Measurements from ENCODE around the gene AWAT2. TPM values are rescaled to one million over a fixed set of nuclear protein-coding genes. Genes with fewer than 3 reads are reported as not detected.

The AWAT2 gene
- total and polyA plus RNA-seq, 2 donors (not counting 1 experiment from before 2014, with no cell fraction given) = not detected

DNA sequence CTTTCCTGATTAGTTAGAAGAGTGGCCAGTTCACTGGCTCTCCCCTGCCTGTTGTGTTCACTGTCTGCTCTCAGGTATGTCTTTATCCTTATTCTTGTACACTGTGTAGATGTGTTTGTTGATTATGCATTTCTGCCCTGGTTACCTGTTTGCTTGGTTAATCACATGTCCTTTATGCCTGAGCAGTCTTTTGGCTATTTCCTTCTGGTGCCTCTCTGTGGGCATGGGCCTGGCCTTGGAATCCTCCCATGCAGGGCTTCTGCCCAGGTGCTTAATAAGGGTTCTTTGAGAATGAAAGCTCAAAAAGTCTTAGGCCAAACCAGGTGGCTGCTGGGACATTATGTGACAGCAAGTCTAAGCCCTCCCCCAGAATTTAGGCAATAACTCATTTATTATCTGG is 39.0 kb upstream of the AWAT2 start:
- H3K27me3 Mint-ChIP-seq = no peaks in the 10 kb centered on the region
- H3K9me3 Mint-ChIP-seq (ENCODE audit: insufficient read depth) = no peaks in the 10 kb centered on the region
- Histone ChIP-seq H3K4me3 (ENCODE audit: control extremely low read depth in 1 of 5, extremely low read depth in 1 of 5, insufficient read depth in 1 of 5, low read depth in 2 of 5, low read length in 4 of 5) (no peak overlapping the region), H3K9ac (ENCODE audit: low read length) (no peak overlapping the region), H2AFZ (ENCODE audit: insufficient read depth, low read depth, low read length, poor library complexity, severe bottlenecking) (no peak overlapping the region), H3K79me2 (ENCODE audit: control insufficient read depth, insufficient read depth, low read length) (no peaks in the 10 kb centered on the region), H3K9me3 (ENCODE audit: control extremely low read depth in 1 of 3, control insufficient read depth in 2 of 3, insufficient read depth in 1 of 3, low read length in 2 of 3) (no peaks in the 10 kb centered on the region), H3K4me1 (ENCODE audit: control insufficient read depth in 2 of 2, insufficient read depth in 2 of 2, low read length in 2 of 2) (no peaks in the 10 kb centered on the region), H3K27me3 (replicated peaks in 1 of 4; ENCODE audit: control extremely low read depth in 1 of 4, control insufficient read depth in 3 of 4, insufficient read depth in 4 of 4, low read length in 3 of 4) (no peaks in the 10 kb centered on the region), H3K27ac (ENCODE audit: low read length in 2 of 2) (no peak overlapping the region), H4K20me1 (ENCODE audit: control insufficient read depth, insufficient read depth, low read length, poor library complexity, severe bottlenecking) (no peaks in the 10 kb centered on the region), H3K4me2 (replicated peaks; ENCODE audit: low read depth, low read length, poor library complexity, severe bottlenecking) (no peak overlapping the region), H3K36me3 (replicated peaks in 1 of 2; ENCODE audit: control extremely low read depth in 1 of 2, control insufficient read depth in 1 of 2, extremely low read depth in 1 of 2, insufficient read depth in 2 of 2, low read length in 1 of 2) (no peaks in the 10 kb centered on the region)
- DNase-seq (no peak), ATAC-seq (ENCODE audit: low read depth) (no peak)
- TF ChIP-seq, protein P1, sequence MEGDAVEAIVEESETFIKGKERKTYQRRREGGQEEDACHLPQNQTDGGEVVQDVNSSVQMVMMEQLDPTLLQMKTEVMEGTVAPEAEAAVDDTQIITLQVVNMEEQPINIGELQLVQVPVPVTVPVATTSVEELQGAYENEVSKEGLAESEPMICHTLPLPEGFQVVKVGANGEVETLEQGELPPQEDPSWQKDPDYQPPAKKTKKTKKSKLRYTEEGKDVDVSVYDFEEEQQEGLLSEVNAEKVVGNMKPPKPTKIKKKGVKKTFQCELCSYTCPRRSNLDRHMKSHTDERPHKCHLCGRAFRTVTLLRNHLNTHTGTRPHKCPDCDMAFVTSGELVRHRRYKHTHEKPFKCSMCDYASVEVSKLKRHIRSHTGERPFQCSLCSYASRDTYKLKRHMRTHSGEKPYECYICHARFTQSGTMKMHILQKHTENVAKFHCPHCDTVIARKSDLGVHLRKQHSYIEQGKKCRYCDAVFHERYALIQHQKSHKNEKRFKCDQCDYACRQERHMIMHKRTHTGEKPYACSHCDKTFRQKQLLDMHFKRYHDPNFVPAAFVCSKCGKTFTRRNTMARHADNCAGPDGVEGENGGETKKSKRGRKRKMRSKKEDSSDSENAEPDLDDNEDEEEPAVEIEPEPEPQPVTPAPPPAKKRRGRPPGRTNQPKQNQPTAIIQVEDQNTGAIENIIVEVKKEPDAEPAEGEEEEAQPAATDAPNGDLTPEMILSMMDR (IDR thresholded peaks at IDR 0.05) = no peak
- no peak for TF ChIP-seq EZH2 (IDR thresholded peaks at IDR 0.05; ENCODE audit: borderline replicate concordance, insufficient read depth, low read depth, low read length, poor library complexity, severe bottlenecking)
- no peak overlapping the region for H3K27ac Mint-ChIP-seq
- intact Hi-C loops (cut with micrococcal nuclease) = no loop called here
- ChIA-PET POLR2A (no interaction called here), CTCF (no interaction called here)
- no peaks in the 10 kb centered on the region for H3K4me1 Mint-ChIP-seq
- no peak overlapping the region for H3K4me3 Mint-ChIP-seq

DNA sequence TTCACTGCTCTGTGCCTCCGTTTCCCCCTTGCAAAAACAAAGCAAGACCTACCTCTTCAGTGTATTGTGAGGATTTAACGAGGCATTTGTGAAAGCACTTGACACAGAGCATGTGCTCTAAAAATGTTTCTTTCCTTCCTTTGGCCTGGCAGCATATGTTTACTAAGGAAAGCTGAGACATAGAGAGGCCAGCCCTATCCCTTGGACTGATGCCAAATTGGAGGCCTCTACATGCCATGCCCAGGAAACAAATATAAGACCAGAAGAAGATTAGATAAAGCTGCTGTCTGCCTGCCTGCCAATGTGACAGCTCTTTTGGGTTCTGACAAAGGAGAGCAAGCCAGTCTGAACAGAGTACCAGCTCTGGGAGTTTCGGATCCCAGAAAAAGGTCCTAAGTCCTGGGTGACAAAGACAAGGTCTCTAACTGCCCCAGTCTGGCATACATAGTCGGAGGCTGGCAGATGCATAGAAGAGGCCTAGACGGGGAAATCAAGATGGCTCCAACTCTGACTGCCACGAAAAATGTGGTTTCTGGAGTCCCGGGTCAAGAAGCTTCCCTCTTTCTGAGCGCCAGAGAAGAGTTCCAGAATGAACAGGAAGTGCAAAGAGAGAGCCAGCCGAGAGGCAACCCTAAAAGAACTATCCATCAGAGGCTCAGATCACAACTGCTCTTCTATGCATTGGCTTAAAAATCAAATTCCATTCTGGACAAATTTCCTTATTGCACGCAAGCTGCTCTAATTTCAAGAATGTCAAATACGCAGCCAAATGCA is 38.3 kb upstream of the AWAT2 start:
- H3K27ac Mint-ChIP-seq = no peak overlapping the region
- no peaks in the 10 kb centered on the region for H4K20me1 ChIP-seq (ENCODE audit: control insufficient read depth, insufficient read depth, low read length, poor library complexity, severe bottlenecking)
- no peak overlapping the region for H2AFZ ChIP-seq (ENCODE audit: insufficient read depth, low read depth, low read length, poor library complexity, severe bottlenecking)
- H3K27ac ChIP-seq (ENCODE audit: low read length in 2 of 2) = no peak overlapping the region
- H3K9ac ChIP-seq (ENCODE audit: low read length) = no peak overlapping the region
- no peaks in the 10 kb centered on the region for H3K4me1 ChIP-seq (ENCODE audit: control insufficient read depth in 2 of 2, insufficient read depth in 2 of 2, low read length in 2 of 2)
- ChIA-PET CTCF (interaction anchor here (1.1 kb wide), 1 partner anchor 9 kb away, joined by 5 read pairs; no protein-coding TSS in a partner anchor), POLR2A (no interaction called here)
- H3K36me3 ChIP-seq (replicated peaks in 1 of 2; ENCODE audit: control extremely low read depth in 1 of 2, control insufficient read depth in 1 of 2, extremely low read depth in 1 of 2, insufficient read depth in 2 of 2, low read length in 1 of 2) = no peaks in the 10 kb centered on the region
- intact Hi-C loops (cut with micrococcal nuclease) = no loop called here
- no peaks in the 10 kb centered on the region for H3K27me3 Mint-ChIP-seq
- ATAC-seq (ENCODE audit: low read depth) (no peak), DNase-seq (no peak)
- no peak overlapping the region for H3K4me2 ChIP-seq (replicated peaks; ENCODE audit: low read depth, low read length, poor library complexity, severe bottlenecking)
- no peaks in the 10 kb centered on the region for H3K4me1 Mint-ChIP-seq
- WGBS (ENCODE audit: insufficient coverage) = 67% methylated on average over 7 of the region's 11 CpGs
- H3K9me3 Mint-ChIP-seq (ENCODE audit: insufficient read depth) = no peaks in the 10 kb centered on the region
- TF ChIP-seq EZH2 (IDR thresholded peaks at IDR 0.05; ENCODE audit: borderline replicate concordance, insufficient read depth, low read depth, low read length, poor library complexity, severe bottlenecking) = no peak
- TF ChIP-seq, protein P1 (IDR thresholded peaks at IDR 0.05) = no peak
- no peak overlapping the region for H3K4me3 Mint-ChIP-seq
- no peak overlapping the region for H3K4me3 ChIP-seq (ENCODE audit: control extremely low read depth in 1 of 5, extremely low read depth in 1 of 5, insufficient read depth in 1 of 5, low read depth in 2 of 5, low read length in 4 of 5)
- H3K27me3 ChIP-seq (replicated peaks in 1 of 4; ENCODE audit: control extremely low read depth in 1 of 4, control insufficient read depth in 3 of 4, insufficient read depth in 4 of 4, low read length in 3 of 4) = no peaks in the 10 kb centered on the region
- H3K79me2 ChIP-seq (ENCODE audit: control insufficient read depth, insufficient read depth, low read length) = no peaks in the 10 kb centered on the region
- H3K9me3 ChIP-seq (ENCODE audit: control extremely low read depth in 1 of 3, control insufficient read depth in 2 of 3, insufficient read depth in 1 of 3, low read length in 2 of 3) = no peaks in the 10 kb centered on the region
